HepG2 (cell line): ENCODE results near the gene EPM2AIP1. TPM values are rescaled to one million over a fixed set of nuclear protein-coding genes. Genes with fewer than 3 reads are reported as not detected.

ENCODE experiments used
- ATAD3A ChIP-seq: sonication (generic); formaldehyde crosslinking; IDR thresholded peaks from 2 replicates; pipeline ENCODE4 v1.4.0; 2020; ENCODE audit warnings: missing genetic modification reagents
- ATF7 ChIP-seq, 2 experiments: fragments of 450-650 bp in 1 of 2; sonication (generic) in 1 of 2; formaldehyde crosslinking in 1 of 2; IDR thresholded peaks; 2 replicates each; pipeline versions ENCODE4 v1.4.0 to v1.6.1; 2016 to 2020; ENCODE audit warnings: antibody characterized with exemption in 1 of 2, mild to moderate bottlenecking in 1 of 2, missing genetic modification reagents in 1 of 2
- BCL6 ChIP-seq: IDR thresholded peaks from 2 replicates; pipeline ENCODE4 v1.6.1; 2016; ENCODE audit warnings: missing genetic modification reagents, missing compliant biosample characterization
- ETS1 ChIP-seq: sonication (generic); formaldehyde crosslinking; IDR thresholded peaks from 2 replicates; pipeline ENCODE4 v1.4.0; 2020; ENCODE audit warnings: missing genetic modification reagents
- HMGA1 ChIP-seq: sonication (generic); formaldehyde crosslinking; conservative IDR thresholded peaks from 2 replicates; pipeline ENCODE4 v1.4.0; 2020; ENCODE audit warnings: missing genetic modification reagents
- KLF13 ChIP-seq: sonication (generic); formaldehyde crosslinking; IDR thresholded peaks from 2 replicates; pipeline ENCODE4 v1.4.0; 2020; ENCODE audit warnings: mild to moderate bottlenecking, missing genetic modification reagents
- MEIS1 ChIP-seq: sonication (generic); formaldehyde crosslinking; IDR thresholded peaks from 2 replicates; pipeline ENCODE4 v1.9.0; 2021; ENCODE audit warnings: mild to moderate bottlenecking, missing genetic modification reagents, moderate library complexity, borderline replicate concordance
- PLSCR1 ChIP-seq: sonication (generic); formaldehyde crosslinking; IDR thresholded peaks from 2 replicates; pipeline ENCODE4 v1.5.0; 2020; ENCODE audit warnings: missing genetic modification reagents, mild to moderate bottlenecking, borderline replicate concordance
- REXO4 ChIP-seq: sonication (generic); formaldehyde crosslinking; IDR thresholded peaks from 2 replicates; pipeline ENCODE4 v1.8.0; 2022; ENCODE audit warnings: missing genetic modification reagents, mild to moderate bottlenecking, borderline replicate concordance
- SRSF4 ChIP-seq: fragments of 200-400 bp; formaldehyde crosslinking; IDR thresholded peaks from one replicate; pipeline ENCODE4 v1.6.1; 2018; ENCODE audit warnings: mild to moderate bottlenecking, low read depth, low read length, moderate library complexity; ENCODE audit not compliant: poor library complexity, severe bottlenecking
- TFDP2 ChIP-seq: sonication (generic); formaldehyde crosslinking; IDR thresholded peaks from 2 replicates; pipeline ENCODE4 v1.4.0; 2020; ENCODE audit warnings: missing genetic modification reagents
- XBP1 ChIP-seq: sonication (generic); formaldehyde crosslinking; IDR thresholded peaks from 2 replicates; pipeline ENCODE4 v1.5.0; 2020; ENCODE audit warnings: missing genetic modification reagents
- ZFP1 ChIP-seq: IDR thresholded peaks from 2 replicates; pipeline ENCODE4 v1.6.1; 2016
- ZFX ChIP-seq: sonication (generic); formaldehyde crosslinking; IDR thresholded peaks from 2 replicates; pipeline ENCODE4 v1.4.0; 2020; ENCODE audit warnings: mild to moderate bottlenecking, low read depth, missing genetic modification reagents, moderate library complexity
- ZMYM2 ChIP-seq: sonication (generic); formaldehyde crosslinking; IDR thresholded peaks from 2 replicates; pipeline ENCODE4 v1.8.0; 2022; ENCODE audit warnings: mild to moderate bottlenecking, missing genetic modification reagents
- ZNF20 ChIP-seq: sonication (generic); formaldehyde crosslinking; IDR thresholded peaks from 2 replicates; pipeline ENCODE4 v1.4.0; 2020; ENCODE audit warnings: mild to moderate bottlenecking, moderate library complexity, missing genetic modification reagents
- ZNF225 ChIP-seq: sonication (generic); formaldehyde crosslinking; IDR thresholded peaks from 2 replicates; pipeline ENCODE4 v1.4.0; 2020; ENCODE audit warnings: mild to moderate bottlenecking, missing genetic modification reagents
- ZNF317 ChIP-seq: sonication (generic); formaldehyde crosslinking; IDR thresholded peaks from 2 replicates; pipeline ENCODE4 v1.5.0; 2020; ENCODE audit warnings: mild to moderate bottlenecking, missing genetic modification reagents
- ZNF503 ChIP-seq: sonication (generic); formaldehyde crosslinking; IDR thresholded peaks from 2 replicates; pipeline ENCODE4 v1.4.0; 2020; ENCODE audit warnings: missing genetic modification reagents
- ZNF619 ChIP-seq: sonication (generic); formaldehyde crosslinking; IDR thresholded peaks from 2 replicates; pipeline ENCODE4 v1.4.0; 2020; ENCODE audit warnings: mild to moderate bottlenecking, missing genetic modification reagents
- ZSCAN20 ChIP-seq: sonication (generic); formaldehyde crosslinking; IDR thresholded peaks from 2 replicates; pipeline ENCODE4 v1.4.0; 2020; ENCODE audit warnings: missing genetic modification reagents, mild to moderate bottlenecking, borderline replicate concordance
- ZXDC ChIP-seq: sonication (generic); formaldehyde crosslinking; IDR thresholded peaks from 2 replicates; pipeline ENCODE4 v1.5.0; 2020; ENCODE audit warnings: mild to moderate bottlenecking, missing genetic modification reagents
- polyA plus RNA-seq, 8 experiments: library from polyadenylated mRNA; depleted of rRNA in 3 of 8; stranded (reverse) in 7 of 8; unstranded in 1 of 8; fragments of >200 nt; fragmentation: Illumina TruSeq in 4 of 8; extraction: Trizol in 4 of 8; gene quantifications; 2 replicates each; pipeline versions ENCODE4 v1.2.1 to v1.2.3, GENCODE V29; 2011 to 2016; ENCODE audit warnings: low read depth in 4 of 8, missing spikeins in 1 of 8, mixed read lengths in 1 of 8; ENCODE audit not compliant: insufficient read depth in 1 of 8
- total RNA-seq, 5 experiments: library from RNA; depleted of rRNA; stranded (reverse); fragments of >200 nt; fragmentation: Illumina TruSeq; extraction: Trizol; gene quantifications; 2 replicates each; pipeline ENCODE4 v1.2.3, GENCODE V29; 2016; ENCODE audit warnings: low read depth in 1 of 5

Gene EPM2AIP1
- total and polyA plus RNA-seq, 2 of the 13 experiments (the other 11 are each of a cell fraction or from before 2014, with no cell fraction given): 10.7 to 23.0 TPM

- TF ChIP-seq ZXDC (no peak; the same call in 1 of the 2 replicates), ATAD3A (CRISPR knock-in tag) (0 out of 2 replicates have a peak, but pooled peaks have one; percentile 28), ATF7 (IDR thresholded peaks at IDR 0.05) (no peak), ATF7 (CRISPR knock-in tag; IDR thresholded peaks at IDR 0.05) (no peak), REXO4 (CRISPR knock-in tag) (0 out of 2 replicates have a peak, but pooled peaks have one; percentile 64), PLSCR1 (CRISPR knock-in tag) (no peak), ZMYM2 (CRISPR knock-in tag) (no peak), BCL6 (CRISPR knock-in tag) (peak; percentile 48; the same call in 1 of the 2 replicates), XBP1 (CRISPR knock-in tag) (no peak), ZNF317 (CRISPR knock-in tag) (peak; percentile 76), ZNF225 (CRISPR knock-in tag) (peak; percentile 91; the same call in 1 of the 2 replicates), ZNF619 (no peak), ZSCAN20 (no peak), KLF13 (CRISPR knock-in tag) (no peak), TFDP2 (CRISPR knock-in tag) (no peak), ZFX (CRISPR knock-in tag) (peak; percentile 98), HMGA1 (CRISPR knock-in tag) (no peak), ZNF503 (CRISPR knock-in tag) (no peak; the same call in 1 of the 2 replicates), ETS1 (CRISPR knock-in tag) (no peak), ZFP1 (CRISPR knock-in tag) (0 out of 2 replicates have a peak, but pooled peaks have one; percentile 37), MEIS1 (CRISPR knock-in tag) (no peak), ZNF20 (CRISPR knock-in tag) (no peak), SRSF4 (no peak)
Observed at GRCh38 chr3:36992806-36993325, at the start of gene EPM2AIP1 (continued).
